ENCODE results near the gene FARP2.

FARP2 gene

GRCh38 chr2:241458687-241459086 lies 102.6 kb downstream of the FARP2 start:
- DNase-seq (ENCODE audit: low spot score): no peak

- no peak for DNase-seq (ENCODE audit: low spot score)
Measured at GRCh38 chr2:241459520-241459919, 103.4 kb downstream of the FARP2 start.

GRCh38 chr2:241460631-241461030 lies 104.5 kb downstream of the FARP2 start:
- DNase-seq (ENCODE audit: low spot score): no peak

GRCh38 chr2:241461693-241462677 lies 105.9 kb downstream of the FARP2 start:
- DNase-seq (ENCODE audit: low spot score): no peak

GRCh38 chr2:241463276-241464135 lies 107.4 kb downstream of the FARP2 start:
- DNase-seq (ENCODE audit: low spot score): no peak

- DNase-seq (ENCODE audit: low spot score): no peak
Measured at GRCh38 chr2:241465543-241465942, 109.5 kb downstream of the FARP2 start.

GRCh38 chr2:241466230-241466629 lies 110.1 kb downstream of the FARP2 start:
- no peak for DNase-seq (ENCODE audit: low spot score)

GRCh38 chr2:241467777-241468475 lies 111.8 kb downstream of the FARP2 start:
- DNase-seq (ENCODE audit: low spot score): no peak

- DNase-seq (ENCODE audit: low spot score): no peak
Measured at GRCh38 chr2:241468476-241468781, 112.3 kb downstream of the FARP2 start.

GRCh38 chr2:241469746-241470145 lies 113.7 kb downstream of the FARP2 start:
- DNase-seq (ENCODE audit: low spot score): no peak

- no peak for DNase-seq (ENCODE audit: low spot score)
Measured at GRCh38 chr2:241473399-241473798, 117.3 kb downstream of the FARP2 start.

GRCh38 chr2:241475267-241475666 lies 119.2 kb downstream of the FARP2 start:
- DNase-seq (ENCODE audit: low spot score): no peak

GRCh38 chr2:241478166-241478565 lies 122.1 kb downstream of the FARP2 start:
- no peak for DNase-seq (ENCODE audit: low spot score)

- no peak for DNase-seq (ENCODE audit: low spot score)
Measured at GRCh38 chr2:241479026-241479898, 123.2 kb downstream of the FARP2 start.

- DNase-seq (ENCODE audit: low spot score): no peak
Measured at GRCh38 chr2:241481687-241482086, 125.6 kb downstream of the FARP2 start.

- no peak for DNase-seq (ENCODE audit: low spot score)
Measured at GRCh38 chr2:241482126-241482955, 126.3 kb downstream of the FARP2 start.

GRCh38 chr2:241483305-241483704 lies 127.2 kb downstream of the FARP2 start:
- no peak for DNase-seq (ENCODE audit: low spot score)

GRCh38 chr2:241485172-241485911 lies 129.3 kb downstream of the FARP2 start:
- DNase-seq (ENCODE audit: low spot score): no peak

- DNase-seq (ENCODE audit: low spot score): no peak
Measured at GRCh38 chr2:241489088-241489487, 133.0 kb downstream of the FARP2 start.

Measured in SK-N-DZ (cell line).